ENCODE measurements around the gene PTAR1. TPM values are rescaled to one million over a fixed set of nuclear protein-coding genes. Genes with fewer than 3 reads are reported as not detected.

The PTAR1 gene
- total RNA-seq, 1 donor from 2014 or later: 56.5 TPM

GRCh38 chr9:69674716-69675438 lies 84.9 kb downstream of the PTAR1 start:
- no peak for TF ChIP-seq CTCF (conservative IDR thresholded peaks at IDR 0.05)
- DNase-seq (ENCODE audit: low read depth, low spot score): no peak
- H3K27me3 Mint-ChIP-seq (ENCODE audit: low read depth): peaks cover 18% of the 10 kb centered on the region
- peaks cover 17% of the 10 kb centered on the region for H3K4me1 Mint-ChIP-seq
- H3K36me3 Mint-ChIP-seq (ENCODE audit: low read depth): no peaks in the 10 kb centered on the region
- no peak overlapping the region for H3K27ac Mint-ChIP-seq (ENCODE audit: unreplicated experiment)
- no peaks in the 10 kb centered on the region for H3K9me3 Mint-ChIP-seq
- H3K4me3 Mint-ChIP-seq: peak overlapping the region; percentile 90

GRCh38 chr9:69674112-69674685 lies 85.6 kb downstream of the PTAR1 start:
- Mint-ChIP-seq H3K4me3 (peak overlapping the region; percentile 90), H3K27ac (ENCODE audit: unreplicated experiment) (no peak overlapping the region), H3K4me1 (peaks cover 17% of the 10 kb centered on the region), H3K27me3 (ENCODE audit: low read depth) (peaks cover 21% of the 10 kb centered on the region), H3K36me3 (ENCODE audit: low read depth) (no peaks in the 10 kb centered on the region), H3K9me3 (no peaks in the 10 kb centered on the region)
- TF ChIP-seq CTCF (conservative IDR thresholded peaks at IDR 0.05): no peak
- DNase-seq (ENCODE audit: low read depth, low spot score): no peak

- Mint-ChIP-seq H3K36me3 (ENCODE audit: low read depth) (no peaks in the 10 kb centered on the region), H3K4me3 (peak overlapping the region; percentile 90), H3K27ac (ENCODE audit: unreplicated experiment) (no peak overlapping the region), H3K27me3 (ENCODE audit: low read depth) (peaks cover 21% of the 10 kb centered on the region), H3K9me3 (no peaks in the 10 kb centered on the region), H3K4me1 (peaks cover 17% of the 10 kb centered on the region)
- no peak for DNase-seq (ENCODE audit: low read depth, low spot score)
- no peak for TF ChIP-seq CTCF (conservative IDR thresholded peaks at IDR 0.05)
These were observed 86.5 kb downstream of the PTAR1 start for GRCh38 chr9:69673311-69673640.

- no peaks in the 10 kb centered on the region for H3K36me3 Mint-ChIP-seq (ENCODE audit: low read depth)
- H3K9me3 Mint-ChIP-seq: no peaks in the 10 kb centered on the region
- peak overlapping the region; percentile 72 for H3K27ac Mint-ChIP-seq (ENCODE audit: unreplicated experiment)
- TF ChIP-seq CTCF (conservative IDR thresholded peaks at IDR 0.05): peak; percentile 93
- peak; percentile 85 for DNase-seq (ENCODE audit: low read depth, low spot score)
- H3K27me3 Mint-ChIP-seq (ENCODE audit: low read depth): peaks cover 21% of the 10 kb centered on the region
- peak overlapping the region; percentile 90 for H3K4me3 Mint-ChIP-seq
- peaks cover 17% of the 10 kb centered on the region for H3K4me1 Mint-ChIP-seq
These were observed 87.1 kb downstream of the PTAR1 start for GRCh38 chr9:69672596-69673310.

- H3K4me3 Mint-ChIP-seq: peak within 1 kb of the TSS; percentile 90
- H3K36me3 Mint-ChIP-seq (ENCODE audit: low read depth): no peaks in the 10 kb centered on the region
- peak within 1 kb of the TSS; percentile 79 for H3K27ac Mint-ChIP-seq (ENCODE audit: unreplicated experiment)
- no peaks in the 10 kb centered on the region for H3K9me3 Mint-ChIP-seq
- H3K4me1 Mint-ChIP-seq: peaks cover 17% of the 10 kb centered on the region
- no peak for TF ChIP-seq CTCF (conservative IDR thresholded peaks at IDR 0.05)
- H3K27me3 Mint-ChIP-seq (ENCODE audit: low read depth): peaks cover 21% of the 10 kb centered on the region
- peak; percentile 53 for DNase-seq (ENCODE audit: low read depth, low spot score)
These were observed 87.8 kb downstream of the PTAR1 start, which contains the start of gene APBA1 for GRCh38 chr9:69671879-69672595. TSS of gene APBA1 (minus strand) at chr9:69672371.

Data from neural crest cell (in vitro differentiated cells).